Gastrocnemius medialis (tissue), 4 donors: ENCODE data around the gene KRTAP1-1.

Source experiments
- POLR2A ChIP-seq, 2 donors: fragments of 450-650 bp; IDR thresholded peaks; one replicate each; pipeline ENCODE4 v1.6.1; 2017; ENCODE audit warnings: antibody characterized with exemption in 2 of 2, mild to moderate bottlenecking in 2 of 2, moderate library complexity in 2 of 2
- TF ChIP-seq, protein P1 (sequence below), 5 experiments: fragments of 450-650 bp in 3 of 5; fragments of 200-600 bp in 2 of 5; sonication (generic) in 2 of 5; IDR thresholded peaks in 4 of 5; conservative IDR thresholded peaks in 1 of 5; 1 replicate in 4 of 5; 2 replicates in 1 of 5; pipeline ENCODE4 v1.5.1; 2016 to 2019; ENCODE audit warnings: antibody characterized with exemption in 5 of 5, mild to moderate bottlenecking in 3 of 5, moderate library complexity in 3 of 5

DNA sequence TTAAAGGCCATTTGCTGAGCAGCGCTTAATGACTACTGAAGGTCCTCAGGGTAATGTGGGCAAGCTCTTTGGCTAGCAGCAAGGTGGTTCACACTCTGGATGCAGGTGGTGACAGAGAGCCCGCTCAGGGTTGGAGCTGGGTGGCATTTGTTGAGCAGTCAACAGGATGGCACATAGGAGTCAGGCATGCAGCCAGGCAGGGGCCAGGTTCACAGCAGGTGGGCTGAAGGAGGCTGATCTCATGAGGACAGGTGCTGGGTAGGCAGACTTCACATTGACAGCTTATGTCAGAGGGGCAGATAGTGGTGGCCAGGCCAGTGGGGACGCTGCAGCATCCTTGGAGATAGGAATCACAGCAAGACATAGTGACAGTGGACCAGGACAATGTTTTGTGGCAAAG, 36.9 kb downstream of the KRTAP1-1 start:
- no peak for TF ChIP-seq POLR2A (IDR thresholded peaks at IDR 0.05)
- TF ChIP-seq, protein P1, sequence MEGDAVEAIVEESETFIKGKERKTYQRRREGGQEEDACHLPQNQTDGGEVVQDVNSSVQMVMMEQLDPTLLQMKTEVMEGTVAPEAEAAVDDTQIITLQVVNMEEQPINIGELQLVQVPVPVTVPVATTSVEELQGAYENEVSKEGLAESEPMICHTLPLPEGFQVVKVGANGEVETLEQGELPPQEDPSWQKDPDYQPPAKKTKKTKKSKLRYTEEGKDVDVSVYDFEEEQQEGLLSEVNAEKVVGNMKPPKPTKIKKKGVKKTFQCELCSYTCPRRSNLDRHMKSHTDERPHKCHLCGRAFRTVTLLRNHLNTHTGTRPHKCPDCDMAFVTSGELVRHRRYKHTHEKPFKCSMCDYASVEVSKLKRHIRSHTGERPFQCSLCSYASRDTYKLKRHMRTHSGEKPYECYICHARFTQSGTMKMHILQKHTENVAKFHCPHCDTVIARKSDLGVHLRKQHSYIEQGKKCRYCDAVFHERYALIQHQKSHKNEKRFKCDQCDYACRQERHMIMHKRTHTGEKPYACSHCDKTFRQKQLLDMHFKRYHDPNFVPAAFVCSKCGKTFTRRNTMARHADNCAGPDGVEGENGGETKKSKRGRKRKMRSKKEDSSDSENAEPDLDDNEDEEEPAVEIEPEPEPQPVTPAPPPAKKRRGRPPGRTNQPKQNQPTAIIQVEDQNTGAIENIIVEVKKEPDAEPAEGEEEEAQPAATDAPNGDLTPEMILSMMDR (IDR thresholded peaks at IDR 0.05 in 4 of 5, conservative IDR thresholded peaks at IDR 0.05 in 1 of 5): no peak
